ENCODE measurements around the gene OGFOD1. TPM values are rescaled to one million over a fixed set of nuclear protein-coding genes. Genes with fewer than 3 reads are reported as not detected.

The OGFOD1 gene
- total RNA-seq, 1 experiment from 2014 or later = 51.6 TPM

DNA sequence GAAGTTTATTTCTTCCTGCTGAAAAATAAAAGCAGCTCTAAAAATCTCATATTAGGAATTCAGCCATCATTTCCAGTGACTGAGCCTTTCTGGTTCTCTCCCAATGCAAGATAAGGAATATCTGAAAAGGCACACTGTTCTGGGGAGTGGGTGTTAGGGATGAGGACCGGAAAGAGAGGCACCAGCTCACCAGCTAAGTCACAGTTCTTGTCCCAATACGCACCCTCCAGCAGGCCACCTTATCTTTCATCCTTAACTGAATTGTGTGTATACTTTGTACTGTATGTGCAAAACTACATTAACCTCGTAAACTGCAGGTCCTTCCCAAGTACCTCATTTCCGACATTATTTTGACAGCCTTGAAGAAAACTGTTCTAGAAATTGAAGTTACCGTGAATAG is 37.0 kb upstream of the OGFOD1 start:
- Histone ChIP-seq H3K4me3 (replicated peaks in 1 of 2; ENCODE audit: low read depth in 1 of 2, low read length in 2 of 2) (no peak overlapping the region), H3K9ac (ENCODE audit: low read length) (no peak overlapping the region), H3K4me1 (ENCODE audit: control insufficient read depth in 1 of 2, insufficient read depth in 2 of 2, low read length in 2 of 2) (peaks cover 0 to 3% of the 10 kb centered on the region in 2 experiments; a peak in 3 of 4 replicates), H3K36me3 (ENCODE audit: control insufficient read depth in 1 of 2, insufficient read depth in 2 of 2, low read length in 2 of 2) (peaks cover 0 to 4% of the 10 kb centered on the region in 2 experiments; a peak in 3 of 4 replicates), H3K27ac (ENCODE audit: low read depth, low read length) (no peak overlapping the region), H3K9me2 (ENCODE audit: insufficient read depth) (no peaks in the 10 kb centered on the region), H3K4me2 (ENCODE audit: low read length) (no peak overlapping the region), H4K20me1 (ENCODE audit: insufficient read depth) (no peaks in the 10 kb centered on the region), H3K27me3 (ENCODE audit: insufficient read depth, low read length) (no peaks in the 10 kb centered on the region), H2AFZ (ENCODE audit: low read depth, low read length, poor library complexity, severe bottlenecking) (no peak overlapping the region), H3K9me3 (ENCODE audit: control insufficient read depth in 1 of 2, insufficient read depth in 1 of 2, low read depth in 1 of 2, low read length in 2 of 2) (no peaks in the 10 kb centered on the region), H3K79me2 (ENCODE audit: insufficient read depth, low read length) (peaks cover 48% of the 10 kb centered on the region)
- intact Hi-C loops (cut with micrococcal nuclease) = no loop called here
- no peak for DNase-seq (ENCODE audit: low read depth, low spot score)
- TF ChIP-seq EZH2 (IDR thresholded peaks at IDR 0.05) (no peak), POLR2A (IDR thresholded peaks at IDR 0.05; ENCODE audit: borderline replicate concordance, extremely low read depth, insufficient read depth, insufficient read length) (no peak), SP1 (IDR thresholded peaks at IDR 0.05; ENCODE audit: low read depth) (no peak), EZH2phosphoT487 (IDR thresholded peaks at IDR 0.05; ENCODE audit: borderline replicate concordance) (no peak), POLR2AphosphoS5 (IDR thresholded peaks at IDR 0.05; ENCODE audit: low read depth, low read length) (no peak), JUND (IDR thresholded peaks at IDR 0.05) (no peak), ELF1 (IDR thresholded peaks at IDR 0.05; ENCODE audit: borderline replicate concordance, low read depth) (no peak), ZFX (IDR thresholded peaks at IDR 0.05) (no peak), ZNF274 (IDR thresholded peaks at IDR 0.05; ENCODE audit: low read depth, low read length) (no peak), SRF (IDR thresholded peaks at IDR 0.05; ENCODE audit: low read depth) (no peak)
- TF ChIP-seq, protein P1, sequence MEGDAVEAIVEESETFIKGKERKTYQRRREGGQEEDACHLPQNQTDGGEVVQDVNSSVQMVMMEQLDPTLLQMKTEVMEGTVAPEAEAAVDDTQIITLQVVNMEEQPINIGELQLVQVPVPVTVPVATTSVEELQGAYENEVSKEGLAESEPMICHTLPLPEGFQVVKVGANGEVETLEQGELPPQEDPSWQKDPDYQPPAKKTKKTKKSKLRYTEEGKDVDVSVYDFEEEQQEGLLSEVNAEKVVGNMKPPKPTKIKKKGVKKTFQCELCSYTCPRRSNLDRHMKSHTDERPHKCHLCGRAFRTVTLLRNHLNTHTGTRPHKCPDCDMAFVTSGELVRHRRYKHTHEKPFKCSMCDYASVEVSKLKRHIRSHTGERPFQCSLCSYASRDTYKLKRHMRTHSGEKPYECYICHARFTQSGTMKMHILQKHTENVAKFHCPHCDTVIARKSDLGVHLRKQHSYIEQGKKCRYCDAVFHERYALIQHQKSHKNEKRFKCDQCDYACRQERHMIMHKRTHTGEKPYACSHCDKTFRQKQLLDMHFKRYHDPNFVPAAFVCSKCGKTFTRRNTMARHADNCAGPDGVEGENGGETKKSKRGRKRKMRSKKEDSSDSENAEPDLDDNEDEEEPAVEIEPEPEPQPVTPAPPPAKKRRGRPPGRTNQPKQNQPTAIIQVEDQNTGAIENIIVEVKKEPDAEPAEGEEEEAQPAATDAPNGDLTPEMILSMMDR (IDR thresholded peaks at IDR 0.05 in 2 of 3, conservative IDR thresholded peaks at IDR 0.05 in 1 of 3; ENCODE audit: borderline replicate concordance in 1 of 3, insufficient read depth in 1 of 3, low read depth in 2 of 3, low read length in 2 of 3) = no peak
- TF ChIP-seq, protein P2, sequence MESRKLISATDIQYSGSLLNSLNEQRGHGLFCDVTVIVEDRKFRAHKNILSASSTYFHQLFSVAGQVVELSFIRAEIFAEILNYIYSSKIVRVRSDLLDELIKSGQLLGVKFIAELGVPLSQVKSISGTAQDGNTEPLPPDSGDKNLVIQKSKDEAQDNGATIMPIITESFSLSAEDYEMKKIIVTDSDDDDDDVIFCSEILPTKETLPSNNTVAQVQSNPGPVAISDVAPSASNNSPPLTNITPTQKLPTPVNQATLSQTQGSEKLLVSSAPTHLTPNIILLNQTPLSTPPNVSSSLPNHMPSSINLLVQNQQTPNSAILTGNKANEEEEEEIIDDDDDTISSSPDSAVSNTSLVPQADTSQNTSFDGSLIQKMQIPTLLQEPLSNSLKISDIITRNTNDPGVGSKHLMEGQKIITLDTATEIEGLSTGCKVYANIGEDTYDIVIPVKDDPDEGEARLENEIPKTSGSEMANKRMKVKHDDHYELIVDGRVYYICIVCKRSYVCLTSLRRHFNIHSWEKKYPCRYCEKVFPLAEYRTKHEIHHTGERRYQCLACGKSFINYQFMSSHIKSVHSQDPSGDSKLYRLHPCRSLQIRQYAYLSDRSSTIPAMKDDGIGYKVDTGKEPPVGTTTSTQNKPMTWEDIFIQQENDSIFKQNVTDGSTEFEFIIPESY (IDR thresholded peaks at IDR 0.05; ENCODE audit: extremely low read depth, insufficient replicate concordance, low read length) = no peak
- ChIA-PET CTCF (no interaction called here), RAD21 (ENCODE audit: low non-redundant PET in 1 of 2, low total read pairs in 2 of 2, uncharacterized antibody in 2 of 2, unreplicated experiment in 2 of 2) (no interaction called here), POLR2A (no interaction called here)
- no peak for ATAC-seq
- no TSS peak for BruUV-seq (replicated peaks)

All from HCT116 (cell line).